ENCODE results near the gene PEX6.
A peak's percentile ranks its signal among the peaks of the same experiment; 100 is the strongest.

The PEX6 gene

GRCh38 chr6:42978839-42979522 lies at the start of gene PEX6:
PEX6 (minus strand) TSS chr6:42979181; CDS start chr6:42979150, 31 bp downstream.
- H3K4me1 ChIP-seq (ENCODE audit: control insufficient read depth, insufficient read depth, low read length), result no peaks in the 10 kb centered on the region
- no peaks in the 10 kb centered on the region for H3K27me3 ChIP-seq (ENCODE audit: control insufficient read depth, insufficient read depth, low read length)
- H3K9ac ChIP-seq (ENCODE audit: low read depth, low read length), result peak within 1 kb of the TSS; percentile 80
- H3K4me3 ChIP-seq (ENCODE audit: low read depth, low read length), result peak within 1 kb of the TSS; percentile 83
- no peaks in the 10 kb centered on the region for H3K36me3 ChIP-seq (ENCODE audit: control insufficient read depth, insufficient read depth, low read length)
- no peaks in the 10 kb centered on the region for H3K9me3 ChIP-seq (ENCODE audit: control insufficient read depth, insufficient read depth, low read length)

GRCh38 chr6:43026365-43026764 lies 47.4 kb upstream of the PEX6 start:
- Histone ChIP-seq H3K9me3 (ENCODE audit: control insufficient read depth, insufficient read depth, low read length) (no peaks in the 10 kb centered on the region), H3K4me1 (ENCODE audit: control insufficient read depth, insufficient read depth, low read length) (no peaks in the 10 kb centered on the region), H3K9ac (ENCODE audit: low read depth, low read length) (no peak overlapping the region), H3K36me3 (ENCODE audit: control insufficient read depth, insufficient read depth, low read length) (peaks cover 49% of the 10 kb centered on the region), H3K27me3 (ENCODE audit: control insufficient read depth, insufficient read depth, low read length) (no peaks in the 10 kb centered on the region), H3K4me3 (ENCODE audit: low read depth, low read length) (no peak overlapping the region)

GRCh38 chr6:43024436-43024835 lies 45.5 kb upstream of the PEX6 start:
- H3K9me3 ChIP-seq (ENCODE audit: control insufficient read depth, insufficient read depth, low read length), result no peaks in the 10 kb centered on the region
- no peaks in the 10 kb centered on the region for H3K27me3 ChIP-seq (ENCODE audit: control insufficient read depth, insufficient read depth, low read length)
- H3K4me1 ChIP-seq (ENCODE audit: control insufficient read depth, insufficient read depth, low read length), result no peaks in the 10 kb centered on the region
- peaks cover 43% of the 10 kb centered on the region for H3K36me3 ChIP-seq (ENCODE audit: control insufficient read depth, insufficient read depth, low read length)
- H3K9ac ChIP-seq (ENCODE audit: low read depth, low read length), result no peak overlapping the region
- no peak overlapping the region for H3K4me3 ChIP-seq (ENCODE audit: low read depth, low read length)

GRCh38 chr6:43021270-43022047 lies 42.5 kb upstream of the PEX6 start, which contains the start of gene RRP36:
RRP36 (plus strand) TSS chr6:43021623; CDS start chr6:43021655, 32 bp downstream.
- H3K9me3 ChIP-seq (ENCODE audit: control insufficient read depth, insufficient read depth, low read length), result no peaks in the 10 kb centered on the region
- H3K36me3 ChIP-seq (ENCODE audit: control insufficient read depth, insufficient read depth, low read length), result peaks cover 42% of the 10 kb centered on the region
- peak within 1 kb of the TSS; percentile 99 for H3K9ac ChIP-seq (ENCODE audit: low read depth, low read length)
- H3K4me3 ChIP-seq (ENCODE audit: low read depth, low read length), result peak within 1 kb of the TSS; percentile 100
- H3K27me3 ChIP-seq (ENCODE audit: control insufficient read depth, insufficient read depth, low read length), result no peaks in the 10 kb centered on the region
- H3K4me1 ChIP-seq (ENCODE audit: control insufficient read depth, insufficient read depth, low read length), result no peaks in the 10 kb centered on the region

GRCh38 chr6:43020847-43021246 lies 41.9 kb upstream of the PEX6 start:
- H3K4me3 ChIP-seq (ENCODE audit: low read depth, low read length), result peak overlapping the region; percentile 100

GRCh38 chr6:43020052-43020705 lies 41.2 kb upstream of the PEX6 start:
- Histone ChIP-seq H3K27me3 (ENCODE audit: control insufficient read depth, insufficient read depth, low read length) (no peaks in the 10 kb centered on the region), H3K36me3 (ENCODE audit: control insufficient read depth, insufficient read depth, low read length) (peaks cover 34% of the 10 kb centered on the region), H3K9me3 (ENCODE audit: control insufficient read depth, insufficient read depth, low read length) (no peaks in the 10 kb centered on the region), H3K9ac (ENCODE audit: low read depth, low read length) (no peak overlapping the region), H3K4me1 (ENCODE audit: control insufficient read depth, insufficient read depth, low read length) (peaks cover 2% of the 10 kb centered on the region), H3K4me3 (ENCODE audit: low read depth, low read length) (no peak overlapping the region)

More at GRCh38 chr6:43020847-43021246, 41.9 kb upstream of the PEX6 start:
- Histone ChIP-seq H3K27me3 (ENCODE audit: control insufficient read depth, insufficient read depth, low read length) (no peaks in the 10 kb centered on the region), H3K9ac (ENCODE audit: low read depth, low read length) (peak overlapping the region; percentile 88), H3K36me3 (ENCODE audit: control insufficient read depth, insufficient read depth, low read length) (peaks cover 36% of the 10 kb centered on the region), H3K9me3 (ENCODE audit: control insufficient read depth, insufficient read depth, low read length) (no peaks in the 10 kb centered on the region), H3K4me1 (ENCODE audit: control insufficient read depth, insufficient read depth, low read length) (no peaks in the 10 kb centered on the region)

GRCh38 chr6:43019152-43019551 lies 40.2 kb upstream of the PEX6 start:
- Histone ChIP-seq H3K4me1 (ENCODE audit: control insufficient read depth, insufficient read depth, low read length) (peaks cover 5% of the 10 kb centered on the region), H3K36me3 (ENCODE audit: control insufficient read depth, insufficient read depth, low read length) (peaks cover 23% of the 10 kb centered on the region), H3K27me3 (ENCODE audit: control insufficient read depth, insufficient read depth, low read length) (no peaks in the 10 kb centered on the region), H3K9me3 (ENCODE audit: control insufficient read depth, insufficient read depth, low read length) (no peaks in the 10 kb centered on the region), H3K9ac (ENCODE audit: low read depth, low read length) (no peak overlapping the region), H3K4me3 (ENCODE audit: low read depth, low read length) (no peak overlapping the region)

GRCh38 chr6:43016943-43017334 lies 38.0 kb upstream of the PEX6 start:
- Histone ChIP-seq H3K4me1 (ENCODE audit: control insufficient read depth, insufficient read depth, low read length) (peaks cover 11% of the 10 kb centered on the region), H3K9ac (ENCODE audit: low read depth, low read length) (no peak overlapping the region), H3K36me3 (ENCODE audit: control insufficient read depth, insufficient read depth, low read length) (peaks cover 23% of the 10 kb centered on the region)

GRCh38 chr6:43016176-43016942 lies 37.4 kb upstream of the PEX6 start:
- no peaks in the 10 kb centered on the region for H3K9me3 ChIP-seq (ENCODE audit: control insufficient read depth, insufficient read depth, low read length)
- H3K4me3 ChIP-seq (ENCODE audit: low read depth, low read length), result no peak overlapping the region
- peaks cover 11% of the 10 kb centered on the region for H3K4me1 ChIP-seq (ENCODE audit: control insufficient read depth, insufficient read depth, low read length)
- no peak overlapping the region for H3K9ac ChIP-seq (ENCODE audit: low read depth, low read length)
- no peaks in the 10 kb centered on the region for H3K27me3 ChIP-seq (ENCODE audit: control insufficient read depth, insufficient read depth, low read length)
- H3K36me3 ChIP-seq (ENCODE audit: control insufficient read depth, insufficient read depth, low read length), result peaks cover 29% of the 10 kb centered on the region

More at GRCh38 chr6:43016943-43017334, 38.0 kb upstream of the PEX6 start:
- no peaks in the 10 kb centered on the region for H3K27me3 ChIP-seq (ENCODE audit: control insufficient read depth, insufficient read depth, low read length)
- H3K9me3 ChIP-seq (ENCODE audit: control insufficient read depth, insufficient read depth, low read length), result no peaks in the 10 kb centered on the region
- H3K4me3 ChIP-seq (ENCODE audit: low read depth, low read length), result no peak overlapping the region

GRCh38 chr6:43014434-43014909 lies 35.5 kb upstream of the PEX6 start:
- Histone ChIP-seq H3K4me3 (ENCODE audit: low read depth, low read length) (peak overlapping the region; percentile 95), H3K36me3 (ENCODE audit: control insufficient read depth, insufficient read depth, low read length) (peaks cover 39% of the 10 kb centered on the region), H3K9ac (ENCODE audit: low read depth, low read length) (peak overlapping the region; percentile 89)

GRCh38 chr6:43013843-43014433 lies 35.0 kb upstream of the PEX6 start, which contains the start of the genes KLHDC3 and MEA1:
KLHDC3 (plus strand) TSS chr6:43014249; CDS start chr6:43017193, 2,944 bp downstream.
MEA1 (minus strand) TSS chr6:43013946; CDS start chr6:43013813, 133 bp downstream.
- H3K36me3 ChIP-seq (ENCODE audit: control insufficient read depth, insufficient read depth, low read length), result peaks cover 38% of the 10 kb centered on the region
- peak within 1 kb of the TSS; percentile 89 for H3K9ac ChIP-seq (ENCODE audit: low read depth, low read length)
- no peaks in the 10 kb centered on the region for H3K27me3 ChIP-seq (ENCODE audit: control insufficient read depth, insufficient read depth, low read length)
- H3K4me1 ChIP-seq (ENCODE audit: control insufficient read depth, insufficient read depth, low read length), result peaks cover 11% of the 10 kb centered on the region
- no peaks in the 10 kb centered on the region for H3K9me3 ChIP-seq (ENCODE audit: control insufficient read depth, insufficient read depth, low read length)
- peak within 1 kb of the TSS; percentile 95 for H3K4me3 ChIP-seq (ENCODE audit: low read depth, low read length)

More at GRCh38 chr6:43014434-43014909, 35.5 kb upstream of the PEX6 start:
- no peaks in the 10 kb centered on the region for H3K27me3 ChIP-seq (ENCODE audit: control insufficient read depth, insufficient read depth, low read length)
- no peaks in the 10 kb centered on the region for H3K9me3 ChIP-seq (ENCODE audit: control insufficient read depth, insufficient read depth, low read length)
- H3K4me1 ChIP-seq (ENCODE audit: control insufficient read depth, insufficient read depth, low read length), result peaks cover 11% of the 10 kb centered on the region
